HCT116 (cell line): ENCODE data around the gene MRFAP1.

Source experiments
- CEBPB ChIP-seq: IDR thresholded peaks from 2 replicates; pipeline ENCODE4 v1.6.1; 2012; ENCODE audit warnings: low read depth
- CTCF ChIP-seq, 3 experiments: fragments of 200-600 bp in 1 of 3; sonication (generic) in 1 of 3; IDR thresholded peaks in 2 of 3; conservative IDR thresholded peaks in 1 of 3; 2 replicates each; pipeline ENCODE4 v1.5.1; 2012 to 2017; ENCODE audit warnings: low read depth in 2 of 3, low read length in 2 of 3, antibody characterized with exemption in 1 of 3, borderline replicate concordance in 1 of 3, control low read depth in 1 of 3, mild to moderate bottlenecking in 1 of 3, mixed read lengths in 1 of 3, mixed run types in 1 of 3, moderate library complexity in 1 of 3; ENCODE audit not compliant: insufficient read depth in 1 of 3
- EZH2 ChIP-seq: fragments of 200-600 bp; sonication (generic); IDR thresholded peaks from 2 replicates; pipeline ENCODE4 v1.6.1; 2017; ENCODE audit warnings: antibody characterized with exemption, mixed run types
- SIN3A ChIP-seq: IDR thresholded peaks from 2 replicates; pipeline ENCODE4 v1.6.1; 2012; ENCODE audit warnings: low read depth
- ZNF274 ChIP-seq: fragments of 200-500 bp; sonication (Bioruptor generic); IDR thresholded peaks from 2 replicates; pipeline ENCODE4 v1.6.1; 2014; ENCODE audit warnings: mild to moderate bottlenecking, low read depth, low read length, inconsistent platforms

GRCh38 chr4:6619116-6619465, 21.4 kb upstream of the MRFAP1 start:
- TF ChIP-seq EZH2: no peak
- TF ChIP-seq SIN3A: no peak
- TF ChIP-seq CTCF (IDR thresholded peaks at IDR 0.05 in 2 of 3, conservative IDR thresholded peaks at IDR 0.05 in 1 of 3; ENCODE audit: borderline replicate concordance in 1 of 3, insufficient read depth in 1 of 3, low read depth in 2 of 3, low read length in 2 of 3): no peak
- TF ChIP-seq CEBPB: no peak
- TF ChIP-seq ZNF274: no peak
